Effector memory CD4-positive, alpha-beta T cell (primary cell): ENCODE measurements around the gene MCRS1.

Experiments
- DNase-seq, 3 donors: peaks; one replicate each; pipeline ENCODE4 v3.0.0-alpha.2; 2020
- H3K27ac ChIP-seq: 2 replicates; pipeline ENCODE4 v1.7.0; 2013; ENCODE audit warnings: mild to moderate bottlenecking, low read length, moderate library complexity; ENCODE audit not compliant: insufficient read depth, poor library complexity, severe bottlenecking
- H3K27me3 ChIP-seq: replicated peaks from 2 replicates; pipeline ENCODE4 v1.7.0; 2013; ENCODE audit warnings: mild to moderate bottlenecking, low read length; ENCODE audit not compliant: insufficient read depth, control insufficient read depth, poor library complexity, severe bottlenecking
- H3K36me3 ChIP-seq: 2 replicates; pipeline ENCODE4 v1.7.0; 2013; ENCODE audit warnings: mild to moderate bottlenecking, low read length, moderate library complexity; ENCODE audit not compliant: control insufficient read depth, insufficient read depth
- H3K4me1 ChIP-seq: 2 replicates; pipeline ENCODE4 v1.7.0; 2013; ENCODE audit warnings: low read length, mild to moderate bottlenecking; ENCODE audit not compliant: control insufficient read depth, insufficient read depth, poor library complexity, severe bottlenecking
- H3K4me3 ChIP-seq: 2 replicates; pipeline ENCODE4 v1.7.0; 2013; ENCODE audit warnings: low read length, low read depth, mild to moderate bottlenecking; ENCODE audit not compliant: insufficient read depth, poor library complexity, severe bottlenecking
- H3K9me3 ChIP-seq: 2 replicates; pipeline ENCODE4 v1.7.0; 2013; ENCODE audit warnings: mild to moderate bottlenecking, low read length, moderate library complexity; ENCODE audit not compliant: control insufficient read depth

Gene MCRS1

GRCh38 chr12:49603721-49604120 is 35.8 kb upstream of the MCRS1 start:
- no peak for DNase-seq
- H3K36me3 ChIP-seq = no peaks in the 10 kb centered on the region
- no peaks in the 10 kb centered on the region for H3K4me1 ChIP-seq
- no peak overlapping the region for H3K27ac ChIP-seq
- no peaks in the 10 kb centered on the region for H3K27me3 ChIP-seq
- no peaks in the 10 kb centered on the region for H3K9me3 ChIP-seq
- H3K4me3 ChIP-seq = no peak overlapping the region

GRCh38 chr12:49599961-49600360 is 32.0 kb upstream of the MCRS1 start:
- Histone ChIP-seq H3K36me3 (no peaks in the 10 kb centered on the region), H3K27me3 (no peaks in the 10 kb centered on the region), H3K9me3 (no peaks in the 10 kb centered on the region), H3K4me3 (no peak overlapping the region), H3K4me1 (no peaks in the 10 kb centered on the region), H3K27ac (no peak overlapping the region)
- DNase-seq = no peak

GRCh38 chr12:49598527-49598926 is 30.6 kb upstream of the MCRS1 start:
- no peak overlapping the region for H3K4me3 ChIP-seq

GRCh38 chr12:49588721-49589516 is 21.0 kb upstream of the MCRS1 start:
- Histone ChIP-seq H3K4me1 (no peaks in the 10 kb centered on the region), H3K27ac (no peak overlapping the region)

More at GRCh38 chr12:49598527-49598926, 30.6 kb upstream of the MCRS1 start:
- no peaks in the 10 kb centered on the region for H3K27me3 ChIP-seq
- no peaks in the 10 kb centered on the region for H3K9me3 ChIP-seq
- DNase-seq = no peak
- no peak overlapping the region for H3K27ac ChIP-seq
- H3K4me1 ChIP-seq = no peaks in the 10 kb centered on the region
- no peaks in the 10 kb centered on the region for H3K36me3 ChIP-seq

GRCh38 chr12:49588281-49588680 is 20.3 kb upstream of the MCRS1 start:
- H3K27me3 ChIP-seq = no peaks in the 10 kb centered on the region
- H3K4me1 ChIP-seq = no peaks in the 10 kb centered on the region
- H3K4me3 ChIP-seq = no peak overlapping the region
- no peak overlapping the region for H3K27ac ChIP-seq
- no peaks in the 10 kb centered on the region for H3K9me3 ChIP-seq
- H3K36me3 ChIP-seq = peaks cover 15% of the 10 kb centered on the region
- no peak for DNase-seq

More at GRCh38 chr12:49588721-49589516, 21.0 kb upstream of the MCRS1 start:
- Histone ChIP-seq H3K4me3 (no peak overlapping the region), H3K27me3 (no peaks in the 10 kb centered on the region), H3K9me3 (no peaks in the 10 kb centered on the region), H3K36me3 (peaks cover 9% of the 10 kb centered on the region)
- no peak for DNase-seq

- Histone ChIP-seq H3K36me3 (peaks cover 19% of the 10 kb centered on the region), H3K27me3 (no peaks in the 10 kb centered on the region), H3K4me3 (no peak overlapping the region), H3K27ac (no peak overlapping the region), H3K4me1 (no peaks in the 10 kb centered on the region), H3K9me3 (no peaks in the 10 kb centered on the region)
- DNase-seq = no peak
Measured at GRCh38 chr12:49587174-49587908, 19.4 kb upstream of the MCRS1 start.

- Histone ChIP-seq H3K27me3 (no peaks in the 10 kb centered on the region), H3K27ac (no peak overlapping the region), H3K9me3 (no peaks in the 10 kb centered on the region), H3K4me3 (no peak overlapping the region), H3K36me3 (peaks cover 19% of the 10 kb centered on the region), H3K4me1 (no peaks in the 10 kb centered on the region)
- no peak for DNase-seq
Measured at GRCh38 chr12:49585477-49586459, 17.8 kb upstream of the MCRS1 start.

- H3K27ac ChIP-seq = no peak overlapping the region
- peaks cover 19% of the 10 kb centered on the region for H3K36me3 ChIP-seq
- no peaks in the 10 kb centered on the region for H3K27me3 ChIP-seq
- H3K9me3 ChIP-seq = no peaks in the 10 kb centered on the region
- DNase-seq = no peak
- H3K4me3 ChIP-seq = no peak overlapping the region
- H3K4me1 ChIP-seq = peaks cover 7% of the 10 kb centered on the region
Measured at GRCh38 chr12:49584591-49584990, 16.6 kb upstream of the MCRS1 start.

GRCh38 chr12:49583366-49584094 is 15.6 kb upstream of the MCRS1 start:
- DNase-seq = no peak
- H3K27me3 ChIP-seq = no peaks in the 10 kb centered on the region
- no peaks in the 10 kb centered on the region for H3K9me3 ChIP-seq
- no peak overlapping the region for H3K4me3 ChIP-seq
- no peak overlapping the region for H3K27ac ChIP-seq
- H3K4me1 ChIP-seq = peaks cover 7% of the 10 kb centered on the region
- peaks cover 19% of the 10 kb centered on the region for H3K36me3 ChIP-seq
